NCI-H345 (cell line): ENCODE results near the gene ALDH3B2.
"Not testable (repeated sequence)": the region's sequence is repeated elsewhere in the genome, so short reads cannot be mapped to it uniquely, and the experiment has no call there.

Source experiments
- DNase-seq: peaks from one replicate; lab custom pipeline; 2025; lab: John Stamatoyannopoulos, UW

ALDH3B2 gene

GRCh38 chr11:67662142-67662834 is 12.1 kb downstream of the ALDH3B2 start:
- DNase-seq = no peak

GRCh38 chr11:67660752-67661151 is 13.7 kb downstream of the ALDH3B2 start:
- not testable (repeated sequence) for DNase-seq

DNA sequence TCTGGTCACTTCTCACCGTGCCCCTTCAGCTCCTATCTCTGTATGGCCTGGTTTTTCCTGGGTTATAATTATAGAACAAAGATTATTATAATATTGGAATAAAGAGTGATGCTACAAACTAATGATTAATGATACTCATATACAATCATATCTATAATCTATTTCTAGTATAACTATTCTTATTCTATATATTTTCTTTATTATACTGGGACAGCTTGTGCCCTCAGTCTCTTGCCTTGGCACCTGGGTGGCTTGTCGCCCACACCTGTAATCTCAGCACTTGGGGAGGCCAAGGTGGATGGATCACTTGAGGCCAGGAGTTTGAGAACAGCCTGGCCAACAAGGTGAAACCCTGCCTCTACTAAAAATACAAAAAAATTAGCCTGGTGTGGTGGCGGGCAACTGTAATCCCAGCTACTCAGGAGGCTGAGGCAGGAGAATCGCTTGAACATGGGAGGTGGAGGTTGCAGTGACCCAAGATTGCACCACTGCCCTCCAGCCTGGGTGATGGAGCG is 14.7 kb downstream of the ALDH3B2 start:
- not testable (repeated sequence) for DNase-seq

DNA sequence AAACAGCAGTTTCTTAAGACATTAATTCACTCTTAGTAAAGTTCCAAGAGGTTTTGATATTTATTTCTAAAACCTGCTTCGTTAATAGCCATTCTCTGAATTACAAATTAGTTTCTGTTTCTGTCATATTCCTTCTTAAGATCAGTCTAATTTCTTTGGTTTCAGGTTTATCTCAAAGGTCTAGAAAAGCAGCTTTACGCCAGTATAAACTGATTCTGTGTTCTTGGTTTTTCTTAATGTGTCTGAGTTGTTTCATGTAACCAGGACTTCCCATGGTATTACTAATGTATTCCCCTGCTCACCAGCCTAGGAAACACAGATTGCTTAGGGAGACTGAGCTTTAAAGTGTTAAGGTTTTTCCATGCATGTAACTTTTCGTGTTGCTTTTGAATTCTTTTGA is 17.1 kb downstream of the ALDH3B2 start:
- no peak for DNase-seq

- no peak for DNase-seq
These were observed 18.0 kb downstream of the ALDH3B2 start for GRCh38 chr11:67656278-67656922.

DNA sequence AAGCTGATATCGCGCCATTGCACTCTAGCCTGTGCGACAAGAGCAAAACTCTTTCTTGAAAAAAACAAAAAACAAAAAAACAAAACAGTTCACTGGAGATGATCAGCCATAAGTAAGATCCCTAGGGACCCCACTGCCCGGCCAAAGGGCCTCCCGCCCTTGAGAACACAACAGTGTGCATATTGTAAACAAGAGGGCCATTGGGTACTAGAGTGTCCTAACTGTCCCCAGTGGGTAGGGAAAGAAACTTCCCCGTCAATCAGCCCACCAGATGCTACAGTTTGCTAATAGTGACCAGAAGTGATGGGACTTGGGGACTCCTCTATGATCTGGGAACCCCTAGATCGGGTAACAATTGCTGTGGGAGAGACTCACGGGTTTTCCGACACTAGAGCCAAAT is 20.2 kb downstream of the ALDH3B2 start:
- no peak for DNase-seq

- DNase-seq = no peak
These were observed 21.2 kb downstream of the ALDH3B2 start for GRCh38 chr11:67652965-67653845.

DNA sequence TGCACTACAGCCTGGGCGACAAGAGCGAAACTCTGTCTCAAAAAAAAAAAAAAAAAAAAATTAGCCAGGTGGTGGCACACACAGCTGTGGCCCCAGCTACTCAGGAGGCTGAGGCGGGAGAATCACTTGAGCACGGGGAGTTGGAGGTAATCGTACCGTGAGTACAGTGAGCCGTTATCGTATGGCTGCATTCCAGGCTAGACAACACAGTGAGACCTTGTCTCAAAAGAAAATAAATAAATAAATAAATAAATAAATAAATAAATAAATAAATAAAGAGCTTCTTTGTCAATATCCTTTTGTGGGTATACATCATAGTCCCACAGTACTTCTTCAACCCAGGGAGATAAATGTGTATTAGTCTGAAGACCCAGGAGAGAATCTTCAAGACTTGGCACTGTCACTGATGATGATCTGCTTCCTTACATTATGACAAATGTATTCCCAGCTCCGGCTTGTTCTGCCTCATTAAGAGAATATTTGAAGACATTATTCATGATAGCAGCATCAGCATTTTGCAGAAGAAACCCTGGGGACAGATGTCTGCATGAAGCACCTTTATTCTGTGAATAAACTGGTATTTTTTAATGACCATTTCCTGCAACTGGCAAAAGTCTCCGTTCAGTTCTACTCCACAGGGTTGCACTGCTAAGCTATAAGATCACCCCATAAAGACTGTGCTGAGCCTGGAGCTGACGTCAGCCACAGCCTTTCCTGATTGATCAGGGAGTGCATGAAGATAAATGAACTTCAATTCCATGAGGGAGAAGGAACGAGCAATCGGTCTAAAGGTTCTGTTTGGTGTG is 22.2 kb downstream of the ALDH3B2 start:
- DNase-seq = no peak

DNA sequence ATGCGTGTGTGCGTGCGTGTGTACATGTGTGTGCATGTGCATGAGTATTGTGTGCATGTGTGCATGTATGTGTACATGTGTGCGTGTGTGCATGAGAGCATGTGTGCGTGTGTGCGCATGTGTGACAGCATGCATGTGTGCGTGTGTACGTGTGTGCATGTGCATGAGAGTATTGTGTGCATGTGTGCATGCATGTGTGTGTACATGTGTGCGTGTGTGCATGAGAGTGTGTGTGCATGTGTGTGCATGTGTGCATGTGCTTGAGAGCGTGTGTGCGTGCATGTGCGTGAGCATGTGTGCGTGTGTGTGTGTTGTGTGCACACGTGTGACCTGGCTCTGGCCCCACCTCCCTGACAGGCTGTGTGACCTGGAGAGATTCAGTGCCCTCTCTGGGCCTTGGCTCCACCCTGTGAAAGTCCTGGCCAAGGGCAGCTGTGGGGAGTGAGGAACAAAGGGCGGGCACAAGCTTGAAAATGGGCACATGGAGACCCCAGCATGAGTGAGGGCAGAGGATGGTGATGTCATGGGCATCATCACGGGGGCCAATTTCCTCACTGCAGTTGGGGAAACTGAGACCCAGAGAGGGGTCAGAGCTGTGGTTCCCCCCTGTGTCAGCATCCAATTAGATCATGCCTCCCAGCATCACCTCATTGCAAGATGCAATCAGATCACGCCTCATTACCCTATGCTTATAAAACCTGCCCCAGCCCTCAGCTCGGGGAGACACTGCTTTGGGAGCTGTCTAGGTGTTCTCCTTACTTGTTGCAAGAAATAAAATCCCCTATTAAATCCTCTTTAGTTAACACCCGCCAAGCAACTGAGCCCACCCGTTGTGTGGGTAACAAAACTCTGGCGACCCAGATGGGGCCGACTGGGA is 24.6 kb downstream of the ALDH3B2 start:
- DNase-seq = no peak

DNA sequence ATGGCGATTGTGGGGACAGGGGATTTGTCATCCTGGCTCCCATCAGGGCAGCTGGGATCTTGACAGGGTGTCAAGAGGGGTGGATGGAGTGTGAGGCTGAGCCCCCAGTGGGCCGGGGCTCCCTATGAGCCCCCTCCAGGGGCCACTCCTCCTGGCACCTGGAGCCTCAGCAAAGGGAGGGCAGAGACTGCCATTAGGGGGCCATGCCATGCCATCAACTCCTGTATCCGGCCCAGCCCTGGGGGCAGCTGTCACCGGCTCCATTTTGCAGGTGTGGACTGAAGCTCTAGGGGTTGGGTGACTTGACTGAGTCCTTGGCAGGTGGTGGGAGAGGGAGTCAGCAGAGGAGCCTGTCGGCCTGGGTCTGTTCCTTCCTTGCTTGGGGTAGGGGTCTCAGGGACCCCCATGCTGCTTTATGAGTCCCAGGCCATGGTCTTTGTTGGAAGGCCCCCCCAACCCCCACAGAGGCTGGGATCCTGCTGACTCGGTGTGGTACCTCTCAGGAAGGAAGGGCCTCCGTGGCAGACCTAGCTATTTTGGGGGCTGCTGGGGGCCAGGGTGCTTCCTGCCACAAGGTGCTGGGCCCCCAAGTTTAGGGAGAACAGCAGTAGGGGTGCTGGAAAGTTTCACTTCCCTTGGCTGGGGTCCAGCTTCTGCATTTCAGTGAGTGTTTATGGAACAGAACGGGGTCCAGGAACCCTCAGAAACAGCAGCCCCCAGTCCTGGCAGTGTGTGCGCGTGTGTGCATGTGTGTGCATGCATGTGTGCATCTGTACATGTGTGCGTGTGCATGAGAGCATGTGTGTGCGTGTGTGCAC is 25.4 kb downstream of the ALDH3B2 start:
- no peak for DNase-seq

DNA sequence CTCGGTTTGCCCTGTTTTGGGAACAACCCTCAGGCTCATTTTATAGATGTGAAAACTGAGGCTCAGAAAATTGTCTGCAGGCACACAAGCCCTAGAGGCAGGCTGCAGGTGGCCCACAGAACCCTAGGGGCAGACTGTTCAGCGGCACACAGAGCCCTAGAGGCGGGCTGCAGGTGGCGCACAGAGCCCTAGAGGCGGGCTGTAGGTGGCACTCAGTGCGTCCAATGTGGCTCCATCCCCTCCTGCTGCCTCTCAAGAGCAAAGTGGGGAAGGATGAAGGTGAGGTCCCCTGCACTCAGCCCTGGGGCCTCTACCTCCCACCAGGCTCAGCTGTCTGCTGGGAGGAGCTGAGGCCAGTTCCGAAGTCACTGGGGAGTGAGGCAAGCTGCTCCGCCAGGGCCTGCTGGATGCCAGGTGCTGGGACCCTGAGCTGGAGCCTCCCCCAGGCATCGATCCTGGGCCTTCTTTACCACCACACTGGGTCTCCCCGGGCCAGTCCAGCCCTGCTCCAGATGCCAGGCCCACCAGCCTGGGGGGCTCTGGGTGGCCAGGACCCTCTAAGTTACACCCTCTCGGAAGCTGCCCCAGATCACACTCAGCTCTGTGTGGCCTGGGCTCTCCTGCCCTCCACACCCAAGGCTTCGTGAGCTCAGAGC is 26.2 kb downstream of the ALDH3B2 start:
- peak; percentile 61 for DNase-seq

DNA sequence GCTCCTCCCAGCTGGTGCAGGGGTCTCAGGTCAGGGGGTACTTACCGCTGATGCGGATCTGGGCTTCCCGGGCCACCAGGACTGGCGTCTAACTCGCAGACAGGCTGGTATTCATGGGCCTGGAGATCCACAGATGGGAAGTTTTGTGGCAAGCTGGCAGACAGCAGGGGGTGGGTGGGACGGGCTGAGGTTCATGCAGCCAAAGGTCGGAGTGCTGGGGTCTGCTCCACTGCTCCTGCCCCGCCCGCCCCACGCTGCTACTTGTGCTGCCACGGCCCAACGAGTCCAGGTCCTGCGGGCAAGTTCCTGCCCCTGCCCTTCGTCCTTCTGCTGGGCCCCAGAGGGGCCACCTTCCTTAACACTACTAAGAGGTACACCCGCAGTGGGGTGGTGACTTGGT is 27.0 kb downstream of the ALDH3B2 start:
- DNase-seq = no peak

DNA sequence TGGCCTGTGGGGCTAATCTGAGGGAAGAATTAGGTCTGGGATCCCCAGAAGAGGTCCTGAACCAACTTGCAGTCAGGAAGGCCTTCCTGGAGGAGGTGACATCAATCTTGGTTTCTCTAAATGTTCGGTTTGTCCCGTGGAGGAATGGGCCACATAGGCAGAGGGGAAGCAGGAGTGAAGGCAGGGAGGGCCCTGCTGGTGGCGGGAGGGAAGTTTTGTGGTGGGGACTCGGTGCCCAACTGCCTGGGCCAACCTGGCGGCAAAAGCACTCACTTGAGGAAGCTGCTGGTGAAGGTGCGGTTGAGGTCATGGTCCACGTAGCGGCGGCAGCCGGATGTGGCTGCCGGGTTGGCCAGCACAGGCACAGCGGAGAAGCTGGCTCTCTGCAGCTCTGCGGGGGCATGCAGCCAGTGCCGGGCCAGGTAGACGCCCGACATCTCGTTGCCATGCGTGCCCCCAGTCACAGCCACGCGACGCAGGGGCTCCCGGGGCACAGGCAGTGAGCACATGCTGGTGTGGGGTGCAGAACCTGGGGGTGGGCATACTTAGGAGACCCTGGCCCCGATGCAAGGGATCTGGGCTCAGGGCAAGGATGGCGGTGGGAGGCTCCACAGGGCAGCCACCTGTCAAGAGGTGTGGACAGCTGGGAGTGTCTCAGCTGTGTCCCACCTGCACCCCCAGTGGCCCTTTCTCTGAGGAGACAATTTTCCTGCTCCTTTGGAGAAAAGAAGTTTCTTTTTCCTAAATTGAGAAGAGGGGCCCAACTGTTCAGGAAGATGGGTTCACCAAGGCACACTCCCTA is 27.7 kb downstream of the ALDH3B2 start:
- DNase-seq = no peak

DNA sequence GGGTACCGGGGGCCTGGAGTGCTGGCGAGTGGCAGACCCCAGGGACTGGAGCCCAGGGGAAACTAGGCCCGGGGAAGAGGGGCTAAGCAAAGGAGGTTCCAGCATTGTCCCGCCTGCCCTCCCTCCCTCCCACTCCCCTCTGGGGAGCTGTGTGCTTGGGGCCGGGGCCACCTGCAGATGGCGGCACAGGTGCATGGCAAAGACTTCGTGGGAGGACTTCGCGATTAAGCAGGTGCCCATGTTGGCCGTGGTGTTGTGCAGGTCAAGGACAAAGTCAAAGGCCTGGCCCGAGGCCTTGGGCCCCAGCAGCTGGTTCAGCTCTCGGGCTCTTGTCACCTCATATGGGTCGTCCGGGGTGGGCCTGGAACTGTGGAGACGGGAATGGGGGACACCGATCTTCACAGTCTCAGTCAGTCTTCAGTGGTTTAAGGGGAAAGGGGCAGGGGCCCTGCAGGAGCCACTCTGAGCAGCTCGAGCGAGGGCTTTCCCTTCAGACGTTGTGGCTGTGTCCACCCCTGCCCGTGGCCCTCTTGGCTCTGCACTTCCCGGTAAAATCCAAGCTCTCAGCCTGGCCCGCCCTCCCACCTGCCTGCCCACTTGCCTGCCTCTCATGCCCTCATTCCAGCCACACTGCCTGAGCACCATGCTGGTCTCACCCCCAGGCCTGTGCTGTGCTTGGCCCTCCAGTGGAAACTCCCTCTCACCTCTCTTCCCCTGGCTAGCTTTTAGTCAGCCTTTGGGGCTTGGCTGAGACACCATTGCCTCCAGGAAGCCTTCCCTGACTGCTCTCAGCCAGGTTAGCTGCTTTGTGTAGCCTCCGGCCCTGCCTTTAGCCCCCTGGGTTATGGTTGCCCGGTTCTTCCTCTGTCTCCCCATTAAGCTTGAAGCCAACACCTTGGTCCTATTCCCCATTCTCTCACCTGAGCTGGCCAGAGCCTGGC is 28.6 kb downstream of the ALDH3B2 start:
- DNase-seq = no peak

- no peak for DNase-seq
These were observed 29.7 kb downstream of the ALDH3B2 start for GRCh38 chr11:67644472-67645418.

GRCh38 chr11:67644042-67644441 is 30.4 kb downstream of the ALDH3B2 start:
- DNase-seq = peak; percentile 10
